ENCODE results near the gene CDH4.
"Not testable (repeated sequence)": the region's sequence is repeated elsewhere in the genome, so short reads cannot be mapped to it uniquely, and the experiment has no call there.

CDH4 gene

GRCh38 chr20:61253640-61254511, 1.8 kb downstream of the CDH4 start:
- DNase-seq, result no peak

DNA sequence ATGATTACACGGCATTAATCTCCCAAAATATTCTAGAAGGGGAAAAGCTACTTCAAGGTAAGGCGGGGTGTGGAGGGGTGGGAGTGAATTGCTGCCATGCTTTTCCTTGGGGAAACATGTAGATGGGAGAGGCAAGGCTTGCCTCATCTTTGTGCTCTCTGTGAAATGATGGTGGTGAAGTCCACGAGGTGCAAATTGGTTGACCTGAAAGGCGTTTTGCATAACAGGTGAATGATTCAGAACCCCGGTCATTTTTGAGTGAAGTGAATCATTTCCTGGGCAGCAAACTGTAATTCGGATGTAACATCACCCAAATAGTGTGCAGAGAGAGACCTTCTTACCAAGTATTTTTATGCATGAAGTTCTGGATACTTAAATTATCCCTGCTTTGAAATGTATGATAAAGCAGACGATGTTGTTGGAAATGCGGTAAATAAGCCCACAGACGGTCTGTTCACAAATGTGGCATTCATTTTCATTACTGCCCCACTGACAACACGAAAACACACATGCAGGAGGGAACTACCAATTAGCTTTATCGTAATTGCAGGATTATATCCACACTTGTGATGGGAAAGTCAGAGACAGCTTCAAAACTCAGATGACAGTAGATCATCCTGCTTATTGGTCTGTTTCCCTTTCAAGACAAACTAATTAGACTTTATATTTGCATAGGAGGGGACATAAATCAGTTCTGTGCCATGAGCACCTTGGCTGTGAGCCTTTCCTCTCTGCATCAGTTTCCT, 3.0 kb downstream of the CDH4 start:
- no peak for DNase-seq

GRCh38 chr20:61256365-61256764, 4.3 kb downstream of the CDH4 start:
- DNase-seq, result no peak

- DNase-seq, result no peak
These were observed 4.8 kb downstream of the CDH4 start for GRCh38 chr20:61256824-61257223.

- DNase-seq, result no peak
These were observed 5.5 kb downstream of the CDH4 start for GRCh38 chr20:61257611-61258010.

DNA sequence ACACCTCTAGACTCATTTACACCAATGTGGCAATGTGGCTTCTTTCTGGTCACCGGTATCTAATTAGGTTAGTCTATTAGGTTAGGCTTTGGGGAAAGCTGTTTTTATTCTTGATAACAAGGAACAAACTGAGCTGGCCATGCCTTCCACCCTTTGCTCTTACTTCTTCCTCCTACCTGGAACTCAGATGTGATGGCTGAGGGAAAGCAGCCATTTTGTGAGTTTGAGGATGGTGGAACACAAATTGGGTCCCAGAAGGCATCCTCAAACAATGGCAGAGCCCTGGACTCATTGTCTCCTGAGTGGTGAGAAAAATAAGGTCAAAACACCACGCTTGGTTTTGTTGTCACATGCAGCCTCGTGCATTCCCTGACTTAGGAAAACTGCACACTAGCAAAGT, 7.7 kb downstream of the CDH4 start:
- no peak for DNase-seq

DNA sequence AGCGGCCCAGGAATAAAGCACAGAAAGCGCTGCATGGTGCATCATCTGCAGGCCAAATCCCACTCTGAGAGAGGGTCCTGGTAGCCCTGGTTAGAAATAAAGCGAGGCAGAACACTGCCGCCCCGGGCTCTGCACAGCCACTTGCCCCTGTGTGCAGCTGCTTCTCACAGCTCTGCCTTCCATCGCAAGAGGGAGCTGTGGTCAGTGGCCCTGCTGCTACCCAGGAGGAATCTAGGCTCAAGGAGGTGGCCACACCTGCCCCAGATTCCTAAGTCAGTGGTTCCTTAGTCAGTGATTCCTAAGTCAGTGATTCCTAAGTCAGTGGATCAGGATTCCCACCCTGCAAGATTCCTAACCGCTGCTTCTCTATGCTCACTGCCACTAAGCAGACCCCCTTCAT, 8.8 kb downstream of the CDH4 start:
- DNase-seq, result no peak

DNA sequence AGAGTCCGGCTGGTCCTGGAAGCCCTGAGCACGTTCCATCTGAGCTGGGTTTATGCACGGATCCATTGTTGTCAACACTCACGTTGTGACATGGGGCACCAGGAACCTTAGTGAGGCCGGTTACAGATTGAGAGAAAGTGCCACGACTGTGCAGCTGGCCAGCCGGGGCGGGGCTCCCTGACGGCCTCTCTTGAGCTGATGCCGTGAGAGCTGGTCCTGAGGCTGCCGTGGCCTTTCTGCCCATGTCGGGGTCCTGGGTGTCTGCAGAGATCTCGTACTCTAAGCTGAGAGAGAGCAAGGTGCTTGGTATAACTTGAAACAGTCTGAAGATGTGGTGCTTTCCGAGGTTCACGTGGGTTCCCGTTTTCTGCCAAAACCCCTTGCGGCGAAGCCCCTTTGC, 10.0 kb downstream of the CDH4 start:
- DNase-seq, result no peak

DNA sequence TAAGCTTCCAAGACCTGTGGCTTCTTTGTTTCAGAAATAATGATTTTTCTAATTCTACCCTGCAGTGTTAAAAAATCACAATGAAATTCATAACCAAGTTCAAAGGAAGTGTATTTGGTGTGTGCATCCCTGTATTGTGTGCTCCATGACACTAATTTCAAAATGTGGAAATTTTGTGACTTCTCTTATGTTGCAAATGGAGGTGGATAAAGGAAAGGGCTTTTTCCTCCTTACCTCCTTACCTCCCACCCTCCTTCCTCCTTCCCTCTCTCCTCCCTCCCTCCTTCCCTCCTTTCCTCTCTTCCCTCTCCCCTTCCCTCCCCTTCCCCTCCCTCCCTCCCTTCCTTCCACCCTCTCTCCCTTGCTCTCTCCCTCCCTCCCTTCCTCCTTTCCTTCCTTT, 10.5 kb downstream of the CDH4 start:
- no peak for DNase-seq

DNA sequence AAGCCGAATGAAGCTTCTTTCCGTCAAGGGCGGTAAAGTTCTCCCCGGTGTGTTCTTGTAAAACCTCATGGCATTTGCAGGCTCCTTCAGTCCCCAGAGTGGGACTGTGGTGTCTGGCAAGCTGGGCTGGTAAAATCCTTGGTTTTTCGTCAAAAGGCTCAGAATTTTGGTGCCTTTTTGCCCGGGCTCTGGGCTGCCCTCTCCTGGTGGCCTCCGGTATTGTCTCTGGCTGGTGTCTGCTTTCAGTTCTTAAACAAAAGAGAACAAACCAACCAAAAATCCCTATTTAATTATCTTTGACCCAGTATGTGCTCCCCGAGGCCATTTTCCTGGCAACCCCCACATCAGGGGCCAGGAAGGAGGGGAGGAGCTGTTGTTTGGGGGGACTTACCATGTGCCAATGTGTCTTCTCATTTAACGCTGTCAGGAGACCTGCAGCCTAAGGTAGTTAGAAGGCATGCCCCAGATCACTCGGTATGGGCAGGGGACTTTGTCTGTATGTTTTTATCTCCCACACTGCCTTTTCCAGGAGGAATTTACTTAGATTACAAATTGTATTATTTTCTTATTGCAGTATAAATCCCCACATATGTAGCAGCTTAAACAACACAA, 11.1 kb downstream of the CDH4 start:
- DNase-seq, result no peak

- DNase-seq, result no peak
These were observed 11.9 kb downstream of the CDH4 start for GRCh38 chr20:61263938-61264337.

DNA sequence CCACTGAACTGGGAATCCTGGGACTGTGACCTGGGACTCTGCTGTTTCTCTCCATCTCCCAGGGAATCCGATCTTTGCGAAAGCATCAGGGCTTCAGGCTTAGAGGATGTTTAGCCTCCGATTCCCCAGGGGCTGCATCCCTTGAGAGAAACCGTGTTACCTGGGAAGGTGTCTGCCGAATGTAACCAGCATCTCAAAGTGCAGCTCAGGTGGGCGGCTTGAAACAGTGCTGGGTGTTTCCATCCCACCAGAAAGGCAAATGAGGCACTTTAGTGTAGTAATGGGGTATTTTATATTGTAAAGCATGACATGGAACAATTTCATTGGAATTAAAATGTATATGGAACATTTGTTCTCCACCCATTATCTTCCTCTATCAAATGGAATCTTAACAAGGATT, 15.2 kb downstream of the CDH4 start:
- no peak for DNase-seq

DNA sequence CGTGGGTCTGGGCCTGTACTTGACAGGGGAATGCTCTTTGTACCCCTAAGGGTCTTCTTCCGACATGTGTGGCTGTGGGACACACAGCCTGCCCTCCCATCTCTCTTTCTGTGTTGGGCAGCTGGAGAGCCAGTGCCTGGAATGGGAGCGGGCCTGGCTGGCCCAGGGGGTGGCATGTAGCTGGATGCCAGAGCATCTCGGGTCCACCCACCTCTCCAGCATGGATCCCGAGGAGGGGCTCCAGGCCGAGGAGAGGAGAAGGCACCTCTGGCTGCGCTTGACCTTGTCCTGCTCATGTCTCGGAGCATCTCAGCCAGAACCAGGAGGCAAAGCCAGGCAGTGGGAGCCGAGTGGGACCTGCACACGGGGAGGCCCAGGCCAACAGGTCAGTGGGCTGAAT, 16.0 kb downstream of the CDH4 start:
- DNase-seq, result no peak

DNA sequence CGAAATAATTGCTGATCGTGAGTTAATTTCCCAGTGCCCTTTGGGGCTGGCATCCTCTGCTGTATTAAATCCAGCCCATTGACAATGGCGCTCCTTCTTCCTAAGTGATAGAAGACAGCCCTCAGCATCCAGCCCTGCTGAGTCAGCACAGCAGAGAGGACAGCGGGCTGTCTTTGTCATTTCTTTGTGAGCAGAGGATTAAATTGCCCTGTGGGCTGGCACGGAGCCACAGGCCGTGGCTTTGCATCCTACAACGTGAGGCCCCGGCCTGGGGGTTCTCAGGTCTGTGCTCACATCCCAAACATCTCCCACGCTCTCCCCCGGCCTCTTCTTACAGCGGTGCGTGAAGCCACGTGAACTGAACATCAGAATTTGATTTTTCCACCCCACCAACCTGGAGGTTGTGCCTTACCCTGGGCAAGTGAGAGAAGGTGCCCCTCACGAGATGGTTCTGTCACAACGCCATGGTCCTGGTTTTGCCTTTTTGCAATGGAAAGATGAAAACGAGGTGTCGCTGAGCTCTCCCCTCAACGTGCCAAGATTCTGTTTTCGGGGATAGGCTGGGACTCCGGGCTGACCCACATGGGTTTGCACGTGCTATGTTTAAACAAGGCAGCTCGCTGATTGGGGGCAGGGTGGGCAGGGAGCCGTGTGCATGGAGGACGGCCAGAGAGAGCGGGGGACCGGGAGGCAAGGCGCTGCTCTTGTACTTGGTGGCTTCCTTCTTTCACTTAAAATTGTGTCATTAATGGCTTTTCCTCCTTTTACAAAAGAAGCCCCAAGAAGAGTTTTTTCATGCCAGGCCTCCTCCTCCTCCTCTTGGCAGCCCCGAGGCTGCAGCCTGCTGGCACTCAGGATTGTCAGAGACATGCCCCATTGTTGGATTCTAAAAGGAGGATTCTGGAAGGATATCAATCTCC, 19.5 kb downstream of the CDH4 start:
- DNase-seq, result no peak

DNA sequence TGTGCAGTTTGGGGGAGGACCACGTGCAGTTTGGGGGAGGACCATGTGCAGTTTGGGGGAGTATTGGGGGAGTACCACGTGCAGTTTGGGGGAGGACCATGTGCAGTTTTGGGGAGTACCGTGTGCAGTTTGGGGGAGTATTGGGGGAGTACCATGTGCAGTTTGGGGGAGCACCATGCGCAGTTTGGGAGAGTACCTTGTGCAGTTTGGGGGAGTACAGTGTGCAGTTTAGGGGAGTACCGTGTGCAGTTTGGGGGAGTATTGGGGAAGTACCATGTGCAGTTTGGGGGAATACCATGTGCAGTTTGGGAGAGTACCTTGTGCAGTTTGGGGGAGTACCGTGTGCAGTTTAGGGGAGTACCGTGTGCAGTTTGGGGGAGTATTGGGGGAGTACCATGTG, 21.0 kb downstream of the CDH4 start:
- DNase-seq, result not testable (repeated sequence)

DNA sequence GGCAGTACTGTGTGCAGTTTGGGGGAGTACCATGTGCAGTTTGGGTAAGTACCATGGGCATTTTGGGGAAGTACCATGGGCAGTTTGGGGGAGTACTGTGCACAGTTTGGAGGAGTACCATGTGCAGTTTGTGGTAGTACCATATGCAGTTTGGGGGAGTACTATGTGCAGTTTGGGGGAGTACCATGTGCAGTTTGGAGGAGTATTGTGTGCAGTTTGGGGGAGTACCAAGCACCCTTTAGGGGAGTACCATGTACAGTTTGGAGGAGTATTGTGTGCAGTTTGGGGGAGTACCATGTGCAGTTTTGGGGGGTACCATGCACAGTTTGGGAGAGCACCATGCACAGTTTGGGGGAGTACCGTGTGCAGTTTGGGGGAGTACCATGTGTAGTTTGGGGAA, 21.6 kb downstream of the CDH4 start:
- DNase-seq, result not testable (repeated sequence)

DNA sequence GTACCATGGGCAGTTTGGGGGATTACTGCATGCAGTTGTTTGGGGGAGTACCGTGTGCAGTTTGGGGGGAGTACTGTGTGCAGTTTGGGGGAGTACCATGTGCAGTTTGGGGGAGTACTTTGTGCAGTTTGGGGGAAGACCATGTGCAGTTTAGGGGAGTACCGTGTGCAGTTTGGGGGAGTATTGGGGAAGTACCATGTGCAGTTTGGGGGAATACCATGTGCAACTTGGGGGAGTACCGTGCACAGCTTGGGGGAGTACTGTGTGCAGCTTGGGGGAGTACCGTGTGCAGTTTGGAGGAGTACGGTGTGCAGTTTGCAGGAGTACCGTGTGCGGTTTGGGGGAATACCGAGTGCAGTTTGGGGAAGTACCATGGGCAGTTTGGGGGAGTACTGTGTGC, 22.3 kb downstream of the CDH4 start:
- no peak for DNase-seq

DNA sequence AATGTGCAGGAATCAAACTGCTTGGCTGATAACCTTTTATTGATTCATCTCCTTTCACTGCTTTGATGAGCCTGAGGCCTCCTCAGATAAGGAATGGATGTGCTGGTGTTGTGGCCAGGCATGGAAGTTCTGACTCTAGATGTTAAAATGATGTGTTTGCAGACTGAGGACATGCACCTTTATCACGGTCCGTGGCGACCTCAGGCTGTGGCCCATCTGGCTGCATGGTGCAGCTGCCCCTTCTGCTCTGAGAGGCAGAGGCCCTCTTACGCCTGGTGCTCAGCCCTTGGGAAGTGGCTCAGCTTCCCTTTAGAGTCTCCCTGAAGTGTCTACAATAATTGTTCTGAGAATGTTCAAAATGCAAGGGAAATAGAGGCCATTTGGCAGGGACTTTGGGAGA, 26.2 kb downstream of the CDH4 start:
- no peak for DNase-seq

DNA sequence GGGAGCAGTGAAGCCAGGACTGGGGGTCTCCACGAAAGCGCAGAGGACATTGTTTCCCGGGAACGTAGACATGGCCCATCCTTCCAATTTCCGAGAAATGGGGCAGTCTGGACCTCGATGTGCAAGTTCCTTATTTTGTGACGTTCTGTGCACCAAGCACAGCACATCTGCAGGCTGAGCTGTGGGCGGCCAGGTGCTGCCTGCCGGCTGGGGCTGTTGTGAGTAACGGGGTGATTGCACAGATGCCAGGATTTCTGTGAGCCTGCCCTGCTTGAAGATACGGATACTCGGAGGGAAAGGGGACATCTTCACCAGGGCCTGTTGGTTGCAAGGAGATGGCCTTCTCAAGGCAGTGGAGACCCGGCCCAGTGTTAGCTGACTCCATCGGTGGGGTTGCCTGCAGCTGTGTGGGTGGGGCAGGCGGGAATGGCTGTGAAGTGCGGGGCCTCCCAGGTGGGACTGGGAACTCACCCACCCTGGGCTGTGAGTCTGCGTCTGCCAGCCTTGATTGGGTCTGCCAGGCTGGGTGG, 27.6 kb downstream of the CDH4 start:
- no peak for DNase-seq

- no peak for DNase-seq
These were observed 28.3 kb downstream of the CDH4 start for GRCh38 chr20:61280217-61280980.

DNA sequence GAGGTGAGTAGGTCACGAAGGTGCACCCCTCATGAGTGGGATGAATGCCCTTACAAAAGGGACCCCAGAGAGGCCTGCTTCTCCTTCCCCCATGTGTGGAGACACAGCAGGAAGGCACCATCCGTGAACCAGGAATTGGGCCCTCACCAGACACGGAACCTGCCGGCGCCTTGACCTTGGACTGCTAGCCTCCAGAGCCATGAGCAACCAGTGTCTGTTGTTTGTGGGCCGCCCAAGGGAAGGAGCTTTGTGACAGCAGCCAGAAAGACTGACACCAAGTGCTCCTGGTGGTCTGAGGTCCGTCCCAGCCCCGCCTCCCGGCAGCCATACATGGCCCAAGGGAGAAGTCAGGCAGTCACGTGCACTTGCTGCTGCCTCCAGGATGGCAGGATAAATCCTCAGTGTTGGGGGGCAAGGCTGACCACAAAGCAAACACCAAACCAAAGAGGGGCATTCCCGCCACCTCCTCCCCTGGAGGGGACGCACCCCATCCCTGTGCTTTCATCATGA, 29.3 kb downstream of the CDH4 start:
- no peak for DNase-seq

- no peak for DNase-seq
These were observed 32.7 kb downstream of the CDH4 start for GRCh38 chr20:61284752-61285151.
